Activated CD8-positive, alpha-beta T cell treated with anti-CD3 and anti-CD28 coated beads for 36 hours (primary cell): ENCODE measurements around the gene RAPGEF5. TPM values are rescaled to one million over a fixed set of nuclear protein-coding genes. Genes with fewer than 3 reads are reported as not detected.

ENCODE experiments used
- ATAC-seq: fragments of 200-7000 bp; cut with Tn5 transposase; one replicate; pipeline ENCODE4 v1.10.0; 2021; ENCODE audit warnings: mild to moderate bottlenecking, moderate library complexity
- CTCF ChIA-PET: fragments of 350-600 bp; sonication (Branson Sonifier 250); formaldehyde crosslinking; loops from one replicate; lab custom pipeline; 2021; ENCODE audit warnings: antibody characterized with exemption; lab: Charles Lee
- POLR2A ChIA-PET: fragments of 350-600 bp; sonication (Branson Sonifier 250); formaldehyde crosslinking; loops from one replicate; lab custom pipeline; 2021; ENCODE audit warnings: antibody characterized with exemption; lab: Charles Lee
- DNase-seq: peaks from one replicate; pipeline ENCODE4 v3.0.0-alpha.2; 2020
- H3K27ac Mint-ChIP-seq: one replicate; pipeline ENCODE4 v1.8.0; 2021; ENCODE audit warnings: mild to moderate bottlenecking, mixed read lengths
- H3K27me3 Mint-ChIP-seq: one replicate; pipeline ENCODE4 v1.8.0; 2021; ENCODE audit warnings: mixed read lengths
- H3K36me3 Mint-ChIP-seq: one replicate; pipeline ENCODE4 v1.8.0; 2021; ENCODE audit warnings: low read depth, mixed read lengths
- H3K4me1 Mint-ChIP-seq: one replicate; pipeline ENCODE4 v1.8.0; 2021; ENCODE audit warnings: low read depth, mixed read lengths
- H3K4me3 Mint-ChIP-seq: one replicate; pipeline ENCODE4 v1.8.0; 2021; ENCODE audit warnings: mild to moderate bottlenecking, moderate library complexity, mixed read lengths
- H3K9me3 Mint-ChIP-seq: one replicate; pipeline ENCODE4 v1.8.0; 2021; ENCODE audit warnings: mixed read lengths
- intact Hi-C: fragments of 100-400 bp; cut with micrococcal nuclease; formaldehyde crosslinking; loops from one replicate; pipeline ENCODE4 v1.10.0; 2022
- total RNA-seq, 2 experiments: library from RNA; stranded (reverse); gene quantifications; one replicate each; pipeline ENCODE4 v1.2.3, GENCODE V29; 2021
- TF ChIP-seq, protein P1 (sequence below): fragments of 200-600 bp; IDR thresholded peaks from one replicate; pipeline ENCODE4 v1.8.0; 2022; ENCODE audit warnings: antibody characterized with exemption, mild to moderate bottlenecking

The RAPGEF5 gene
- total RNA-seq, 2 experiments from 2014 or later = 0.92 to 0.99 TPM

DNA sequence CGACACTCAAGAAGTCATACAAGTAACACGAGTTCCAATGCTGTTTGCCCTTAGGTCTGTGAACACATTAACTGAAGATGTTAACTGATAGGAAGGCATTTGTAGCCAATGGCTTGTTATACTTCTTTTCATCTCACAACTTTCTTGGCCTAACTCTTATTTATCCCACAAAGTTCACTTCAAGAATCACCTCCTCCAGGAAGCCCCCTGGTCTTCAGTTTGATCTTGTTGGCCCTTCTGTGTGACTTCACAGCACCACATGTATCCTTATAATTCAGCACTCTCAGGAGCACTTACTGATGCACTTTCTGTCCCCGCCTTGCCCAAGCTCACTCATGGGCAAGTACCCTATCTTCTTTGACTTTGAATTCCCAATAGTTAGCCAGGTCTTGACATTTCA is 159.6 kb downstream of the RAPGEF5 start:
- Mint-ChIP-seq H3K27me3 (no peaks in the 10 kb centered on the region), H3K36me3 (no peaks in the 10 kb centered on the region), H3K4me3 (no peak overlapping the region), H3K27ac (no peak overlapping the region), H3K4me1 (no peaks in the 10 kb centered on the region), H3K9me3 (no peaks in the 10 kb centered on the region)
- DNase-seq (no peak), ATAC-seq (no peak)
- intact Hi-C loops = no loop called here
- ChIA-PET POLR2A (no interaction called here), CTCF (interaction anchor here (1.4 kb wide), 1 partner anchor 8 kb away, joined by 3 read pairs; no protein-coding TSS in a partner anchor)
- TF ChIP-seq, protein P1, sequence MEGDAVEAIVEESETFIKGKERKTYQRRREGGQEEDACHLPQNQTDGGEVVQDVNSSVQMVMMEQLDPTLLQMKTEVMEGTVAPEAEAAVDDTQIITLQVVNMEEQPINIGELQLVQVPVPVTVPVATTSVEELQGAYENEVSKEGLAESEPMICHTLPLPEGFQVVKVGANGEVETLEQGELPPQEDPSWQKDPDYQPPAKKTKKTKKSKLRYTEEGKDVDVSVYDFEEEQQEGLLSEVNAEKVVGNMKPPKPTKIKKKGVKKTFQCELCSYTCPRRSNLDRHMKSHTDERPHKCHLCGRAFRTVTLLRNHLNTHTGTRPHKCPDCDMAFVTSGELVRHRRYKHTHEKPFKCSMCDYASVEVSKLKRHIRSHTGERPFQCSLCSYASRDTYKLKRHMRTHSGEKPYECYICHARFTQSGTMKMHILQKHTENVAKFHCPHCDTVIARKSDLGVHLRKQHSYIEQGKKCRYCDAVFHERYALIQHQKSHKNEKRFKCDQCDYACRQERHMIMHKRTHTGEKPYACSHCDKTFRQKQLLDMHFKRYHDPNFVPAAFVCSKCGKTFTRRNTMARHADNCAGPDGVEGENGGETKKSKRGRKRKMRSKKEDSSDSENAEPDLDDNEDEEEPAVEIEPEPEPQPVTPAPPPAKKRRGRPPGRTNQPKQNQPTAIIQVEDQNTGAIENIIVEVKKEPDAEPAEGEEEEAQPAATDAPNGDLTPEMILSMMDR = no peak

DNA sequence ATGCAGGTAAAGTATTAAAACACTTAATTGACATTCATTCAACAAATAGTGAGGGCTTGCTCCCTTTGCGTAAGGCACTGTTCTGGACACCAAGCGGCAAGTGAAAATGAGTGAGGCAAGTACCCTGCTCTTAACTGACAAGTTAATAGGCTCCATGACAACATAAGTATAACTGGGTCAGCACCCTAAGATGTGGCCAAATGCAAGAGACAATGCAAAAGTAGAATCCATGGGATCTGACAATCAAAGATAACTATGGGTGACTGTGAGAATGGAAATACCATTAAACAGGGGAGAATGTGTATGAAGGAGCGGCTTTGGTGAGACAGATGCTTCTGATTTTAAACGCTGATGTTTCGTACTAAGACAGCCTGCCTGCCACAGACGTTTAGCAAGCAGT is 160.5 kb downstream of the RAPGEF5 start:
- Mint-ChIP-seq H3K4me3 (no peak overlapping the region), H3K27ac (no peak overlapping the region), H3K9me3 (no peaks in the 10 kb centered on the region), H3K4me1 (no peaks in the 10 kb centered on the region), H3K27me3 (no peaks in the 10 kb centered on the region), H3K36me3 (no peaks in the 10 kb centered on the region)
- TF ChIP-seq, protein P1 = no peak
- no peak for DNase-seq
- no peak for ATAC-seq
- intact Hi-C loops = no loop called here
- CTCF ChIA-PET = interaction anchor here (1.4 kb wide), 1 partner anchor 9 kb away, joined by 3 read pairs; no protein-coding TSS in a partner anchor
- POLR2A ChIA-PET = no interaction called here

DNA sequence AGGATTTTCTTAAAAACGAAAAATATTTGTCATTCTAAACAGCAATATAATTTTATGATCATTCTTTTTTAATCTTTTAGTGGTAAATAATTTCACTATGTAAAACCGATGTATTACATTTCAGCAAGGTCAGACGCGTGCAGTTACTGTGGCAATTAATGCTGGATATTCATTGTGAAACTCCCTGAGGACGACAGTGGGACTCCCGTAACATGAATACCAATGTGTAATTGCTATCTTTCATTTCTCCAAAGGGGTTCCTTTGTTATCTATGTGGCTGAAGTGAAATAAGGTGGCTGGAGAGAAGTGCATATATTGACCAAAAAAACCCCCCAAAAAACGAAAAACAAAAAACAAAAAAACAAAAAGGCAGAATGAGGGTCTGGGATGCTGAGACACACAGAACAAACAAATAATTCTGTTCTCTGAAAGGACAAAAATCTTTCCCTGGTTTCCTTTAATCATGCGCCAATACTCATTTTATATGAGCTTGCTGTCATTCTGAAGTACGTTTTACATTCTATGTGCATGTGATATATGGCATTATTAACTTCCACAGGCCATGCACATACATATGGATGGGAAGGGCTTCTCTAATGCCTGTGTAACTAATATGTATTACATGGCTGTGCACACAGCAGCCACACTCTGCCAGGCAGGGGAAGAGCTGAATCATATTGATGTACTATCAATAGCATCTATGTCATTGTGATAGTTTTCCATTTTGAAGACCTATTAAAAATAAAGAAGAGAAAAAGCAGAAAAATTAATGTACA is 161.4 kb downstream of the RAPGEF5 start:
- Mint-ChIP-seq H3K36me3 (no peaks in the 10 kb centered on the region), H3K27me3 (no peaks in the 10 kb centered on the region), H3K27ac (no peak overlapping the region), H3K4me3 (no peak overlapping the region), H3K9me3 (no peaks in the 10 kb centered on the region), H3K4me1 (no peaks in the 10 kb centered on the region)
- POLR2A ChIA-PET = no interaction called here
- intact Hi-C loops = no loop called here
- DNase-seq (no peak), ATAC-seq (no peak)
- CTCF ChIA-PET = interaction anchor here (1.4 kb wide), 1 partner anchor 10 kb away, joined by 3 read pairs; no protein-coding TSS in a partner anchor
- TF ChIP-seq, protein P1 = no peak

DNA sequence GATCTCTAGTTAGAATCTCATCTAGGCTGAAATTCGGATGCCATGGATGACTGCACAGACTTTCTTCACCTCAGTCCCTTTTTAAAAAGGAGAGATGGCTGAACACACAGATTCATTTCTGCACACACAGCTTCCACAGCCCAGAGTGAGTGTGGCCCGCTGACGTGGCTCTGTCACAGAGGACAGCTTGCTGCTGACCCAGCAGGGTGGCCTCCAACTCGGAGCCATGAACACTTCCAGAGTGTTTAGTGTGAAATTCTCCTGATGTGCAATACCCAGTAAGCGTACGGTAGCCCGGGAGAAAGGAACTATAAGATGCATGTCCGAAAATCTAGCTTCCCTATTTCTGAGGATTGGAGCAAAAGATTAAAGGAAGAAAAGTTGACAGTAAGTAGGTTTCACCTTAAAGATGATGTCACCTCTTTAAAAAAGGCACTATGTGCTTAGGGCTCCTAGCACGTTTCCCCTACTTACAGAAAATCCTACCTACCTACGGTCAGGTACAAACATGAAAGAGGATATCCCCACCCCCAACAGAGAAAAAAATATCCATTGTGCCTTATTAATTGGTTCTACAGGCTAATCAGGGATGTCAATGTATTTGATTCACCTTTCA is 162.2 kb downstream of the RAPGEF5 start:
- no peaks in the 10 kb centered on the region for H3K9me3 Mint-ChIP-seq
- H3K4me1 Mint-ChIP-seq = no peaks in the 10 kb centered on the region
- POLR2A ChIA-PET = no interaction called here

More for the DNA sequence above, 162.2 kb downstream of the RAPGEF5 start:
- ATAC-seq = no peak
- H3K27me3 Mint-ChIP-seq = no peaks in the 10 kb centered on the region
- H3K27ac Mint-ChIP-seq = no peak overlapping the region
- no peaks in the 10 kb centered on the region for H3K36me3 Mint-ChIP-seq
- no peak for DNase-seq
- CTCF ChIA-PET = no interaction called here
- intact Hi-C loops = no loop called here
- TF ChIP-seq, protein P1 = no peak
- no peak overlapping the region for H3K4me3 Mint-ChIP-seq
